Measurements from ENCODE around the gene RIPK3.

- TF ChIP-seq POLR2A (IDR thresholded peaks at IDR 0.05; ENCODE audit: low read depth, low read length) (no peak; the same call in 1 of the 2 replicates), POLR2AphosphoS5 (IDR thresholded peaks at IDR 0.05; ENCODE audit: low read depth, low read length) (no peak), TAF1 (IDR thresholded peaks at IDR 0.05; ENCODE audit: borderline replicate concordance, low read depth, low read length) (no peak)
Observed at GRCh38 chr14:24309538-24310264, 30.1 kb downstream of the RIPK3 start, which contains the start of gene LTB4R2.
